Uterus (tissue), 2 donors: ENCODE measurements around the gene CTH.

Source experiments
- CTCF ChIP-seq, 4 experiments: fragments of 200-600 bp in 2 of 4; fragments of 450-650 bp in 2 of 4; sonication (generic) in 2 of 4; IDR thresholded peaks; one replicate each; pipeline ENCODE4 v1.5.1; 2016 to 2019; ENCODE audit warnings: antibody characterized with exemption in 4 of 4, mild to moderate bottlenecking in 2 of 4, moderate library complexity in 1 of 4
- POLR2A ChIP-seq, 2 donors: fragments of 450-650 bp; IDR thresholded peaks; one replicate each; pipeline ENCODE4 v1.6.1; 2016; ENCODE audit warnings: antibody characterized with exemption in 2 of 2, mild to moderate bottlenecking in 1 of 2, moderate library complexity in 1 of 2

DNA sequence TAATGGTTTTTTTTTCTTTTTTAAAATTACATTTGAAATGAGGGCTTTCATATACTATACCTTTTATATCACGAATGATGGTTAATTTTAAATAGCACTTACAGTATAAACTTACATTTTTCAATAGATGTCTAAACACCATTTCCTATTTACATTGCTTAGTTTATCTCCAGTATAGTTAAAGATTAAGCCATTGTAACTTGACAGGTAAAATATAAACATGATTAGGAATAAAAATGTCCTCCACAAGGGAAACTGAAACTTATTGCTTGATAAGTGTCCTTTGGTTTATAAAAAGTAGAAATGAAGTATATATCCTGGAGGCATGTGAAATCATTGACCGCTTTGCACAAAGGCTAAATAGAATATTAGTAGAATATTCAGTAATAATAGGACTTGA lies 20.2 kb downstream of the CTH start:
- no peak for TF ChIP-seq POLR2A (IDR thresholded peaks at IDR 0.05)
- TF ChIP-seq CTCF (IDR thresholded peaks at IDR 0.05): no peak
